CD4-positive, CD25-positive, alpha-beta regulatory T cell (primary cell): ENCODE results near the gene NUDT21. TPM values are rescaled to one million over a fixed set of nuclear protein-coding genes. Genes with fewer than 3 reads are reported as not detected.
"Not testable (repeated sequence)": the region's sequence is repeated elsewhere in the genome, so short reads cannot be mapped to it uniquely, and the experiment has no call there.

Experiments
- ATAC-seq, 2 donors: fragments of 150-1000 bp; cut with Tn5 transposase; one replicate each; pipeline ENCODE4 v1.10.0; 2021; ENCODE audit warnings: low read depth in 2 of 2, moderate number of reproducible peaks in 2 of 2, moderate library complexity in 1 of 2
- DNase-seq, 3 donors: peaks; one replicate each; pipeline versions ENCODE4 v3.0.0 to v3.0.0-alpha.2; 2012 to 2022; ENCODE audit warnings: mixed read lengths in 1 of 3
- H3K27ac ChIP-seq: one replicate; pipeline ENCODE4 v1.7.0; 2013; ENCODE audit warnings: mild to moderate bottlenecking, low read length; ENCODE audit not compliant: insufficient read depth, poor library complexity, severe bottlenecking
- H3K27me3 ChIP-seq: one replicate; pipeline ENCODE4 v1.7.0; 2013; ENCODE audit warnings: low read length; ENCODE audit not compliant: control insufficient read depth, insufficient read depth
- H3K36me3 ChIP-seq: one replicate; pipeline ENCODE4 v1.7.0; 2013; ENCODE audit warnings: mild to moderate bottlenecking, low read length, moderate library complexity; ENCODE audit not compliant: control insufficient read depth, insufficient read depth
- H3K4me1 ChIP-seq: 2 replicates; pipeline ENCODE4 v1.7.0; 2013; ENCODE audit warnings: mild to moderate bottlenecking, low read length; ENCODE audit not compliant: insufficient read depth, control insufficient read depth, poor library complexity, severe bottlenecking
- H3K4me3 ChIP-seq: one replicate; pipeline ENCODE4 v1.7.0; 2013; ENCODE audit warnings: low read depth, mild to moderate bottlenecking, low read length, moderate library complexity
- H3K9me3 ChIP-seq, 2 experiments: 1 replicate in 1 of 2; 2 replicates in 1 of 2; pipeline ENCODE4 v1.7.0; 2013; ENCODE audit warnings: low read length in 2 of 2, mild to moderate bottlenecking in 1 of 2, moderate library complexity in 1 of 2; ENCODE audit not compliant: control insufficient read depth in 2 of 2
- H3K27ac Mint-ChIP-seq, 3 donors: one replicate each; pipeline ENCODE4 v1.8.0; 2020 to 2022; ENCODE audit warnings: mild to moderate bottlenecking in 3 of 3, mixed read lengths in 3 of 3, moderate library complexity in 2 of 3
- H3K27me3 Mint-ChIP-seq: one replicate; pipeline ENCODE4 v1.8.0; 2022; ENCODE audit warnings: mild to moderate bottlenecking, mixed read lengths
- H3K36me3 Mint-ChIP-seq: one replicate; pipeline ENCODE4 v1.8.0; 2020; ENCODE audit warnings: mixed read lengths
- H3K4me1 Mint-ChIP-seq, 4 donors: one replicate each; pipeline ENCODE4 v1.8.0; 2020 to 2022; ENCODE audit warnings: mixed read lengths in 4 of 4, mild to moderate bottlenecking in 1 of 4
- H3K4me3 Mint-ChIP-seq, 4 donors: one replicate each; pipeline ENCODE4 v1.8.0; 2020 to 2022; ENCODE audit warnings: mild to moderate bottlenecking in 4 of 4, mixed read lengths in 4 of 4, moderate library complexity in 3 of 4
- H3K9me3 Mint-ChIP-seq, 7 donors: one replicate each; pipeline ENCODE4 v1.8.0; 2020 to 2022; ENCODE audit warnings: mixed read lengths in 7 of 7, mild to moderate bottlenecking in 3 of 7, moderate library complexity in 2 of 7
- polyA plus RNA-seq, 4 donors: library from polyadenylated mRNA; unstranded; fragments of 300-500 nt; fragmentation: Illumina TruSeq; gene quantifications; one replicate each; pipeline ENCODE4 v1.2.3, GENCODE V29; 2021
- total RNA-seq: library from RNA; stranded (reverse); gene quantifications from one replicate; pipeline ENCODE4 v1.2.3, GENCODE V29; 2022

The NUDT21 gene
- total RNA-seq = 111 TPM
- polyA plus RNA-seq = 100 to 1,000 TPM in 3 of 4 donors, 10 to 100 TPM in 1; 91.9 to 128 (median 104) TPM

DNA sequence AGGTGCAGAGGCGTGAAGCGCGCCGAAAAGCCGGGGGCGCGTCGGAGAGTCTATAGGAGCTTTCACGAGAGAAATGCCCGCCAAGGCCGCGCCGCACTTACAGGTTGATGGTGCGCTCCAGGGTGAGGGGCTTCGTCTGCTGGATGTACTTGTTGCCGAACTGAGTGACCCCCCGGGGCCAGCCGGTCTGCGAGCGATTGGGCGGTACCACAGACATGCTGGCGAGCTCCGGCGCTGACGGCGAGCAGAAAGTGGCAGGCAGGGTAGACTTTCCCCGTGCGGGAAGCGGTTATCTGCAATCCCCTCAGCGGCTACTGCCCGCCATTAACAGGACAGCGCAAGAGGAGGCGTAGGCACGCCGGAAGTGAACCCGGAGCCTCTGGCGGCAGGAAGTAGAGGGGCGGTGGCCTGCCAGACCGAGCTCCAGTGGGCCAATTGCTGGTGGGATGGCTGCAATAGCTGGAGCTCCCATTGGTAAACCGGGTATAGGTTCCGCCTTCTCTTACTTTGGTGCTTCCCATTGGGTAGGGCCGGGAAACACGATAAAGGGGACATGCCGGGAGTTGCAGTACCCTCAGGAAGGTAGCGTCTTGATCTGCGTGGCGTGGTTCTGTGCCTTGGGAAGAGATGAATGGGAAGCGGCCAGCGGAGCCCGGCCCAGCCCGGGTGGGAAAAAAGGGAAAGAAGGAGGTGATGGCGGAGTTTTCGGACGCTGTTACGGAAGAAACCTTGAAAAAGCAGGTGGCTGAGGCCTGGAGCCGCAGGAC, at the start of gene NUDT21, which contains the start of gene OGFOD1:
NUDT21 (minus strand) TSS at position 347 of the 767 bp plus-strand sequence; CDS start at position 217, 130 bp downstream.
OGFOD1 (plus strand) TSS at position 569 of the 767 bp plus-strand sequence; CDS start at position 628, 59 bp downstream.
- Mint-ChIP-seq H3K36me3 (peaks cover 15% of the 10 kb centered on the region), H3K4me1 (peaks cover 33 to 71% (median 56%) of the 10 kb centered on the region in 4 donors), H3K9me3 (peaks cover 0 to 2% (median 0%) of the 10 kb centered on the region in 7 donors), H3K27me3 (no peaks in the 10 kb centered on the region), H3K27ac (peak within 1 kb of the TSS; percentile 94 to 98 (median 96)), H3K4me3 (peak within 1 kb of the TSS; percentile 92 to 100 (median 96))
- Histone ChIP-seq H3K9me3 (no peaks in the 10 kb centered on the region), H3K4me1 (peaks cover 44% of the 10 kb centered on the region), H3K4me3 (peak within 1 kb of the TSS; percentile 98), H3K36me3 (peaks cover 36% of the 10 kb centered on the region), H3K27me3 (no peaks in the 10 kb centered on the region), H3K27ac (peak within 1 kb of the TSS; percentile 84)
- peak; percentile 99 for ATAC-seq
- DNase-seq = peak; percentile 91 to 98 (median 95)

DNA sequence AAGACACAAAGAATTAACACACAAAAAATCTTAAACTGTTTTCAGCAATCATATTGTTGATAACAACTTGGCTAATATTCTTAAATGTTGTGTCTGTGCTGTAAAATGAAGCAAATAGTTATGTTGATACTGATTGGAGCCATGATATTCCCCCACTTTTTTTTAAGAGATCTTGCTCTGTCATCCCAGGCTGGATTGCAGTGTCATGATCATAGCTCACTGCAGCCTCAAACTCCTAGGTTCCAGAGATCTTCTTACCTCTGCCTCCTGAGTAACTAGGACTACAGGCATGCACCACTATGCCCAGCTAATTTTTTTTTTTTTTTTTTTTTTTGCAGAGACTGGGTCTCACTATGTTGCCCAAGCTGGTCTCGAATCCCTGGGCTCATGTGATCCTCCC, 42.7 kb upstream of the NUDT21 start:
- Mint-ChIP-seq H3K27ac (no peak overlapping the region), H3K9me3 (no peaks in the 10 kb centered on the region)
- H3K27ac ChIP-seq = no peak overlapping the region

DNA sequence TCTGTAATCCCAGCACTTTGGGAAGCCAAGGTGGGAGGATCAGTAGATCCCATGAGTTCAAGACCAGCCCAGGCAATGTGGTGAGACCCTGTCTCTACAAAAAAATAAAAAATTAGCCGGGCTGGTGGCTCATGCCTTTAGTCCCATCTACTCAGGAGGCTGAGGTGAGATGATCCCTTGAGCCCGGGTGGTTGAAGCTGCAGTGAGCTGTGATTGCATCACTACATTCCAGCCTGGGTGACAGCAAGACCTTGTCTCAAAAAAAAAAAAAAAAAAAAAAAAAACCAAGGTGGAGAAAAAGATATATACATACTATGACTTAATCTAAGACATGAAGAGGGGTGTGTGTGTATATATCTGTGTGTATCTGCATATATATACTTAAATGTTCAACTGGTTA, 42.0 kb upstream of the NUDT21 start:
- H3K27me3 Mint-ChIP-seq = no peaks in the 10 kb centered on the region
- H3K4me1 Mint-ChIP-seq = peaks cover 0 to 8% (median 0%) of the 10 kb centered on the region in 4 donors
- ATAC-seq (no peak), DNase-seq (no peak)
- no peak overlapping the region for H3K4me3 Mint-ChIP-seq
- no peaks in the 10 kb centered on the region for H3K27me3 ChIP-seq
- no peak overlapping the region for H3K4me3 ChIP-seq
- H3K27ac Mint-ChIP-seq = no peak overlapping the region
- peaks cover 35% of the 10 kb centered on the region for H3K36me3 ChIP-seq
- no peak overlapping the region for H3K27ac ChIP-seq
- no peaks in the 10 kb centered on the region for H3K4me1 ChIP-seq
- H3K36me3 Mint-ChIP-seq = peaks cover 46% of the 10 kb centered on the region
- no peaks in the 10 kb centered on the region for H3K9me3 Mint-ChIP-seq
- no peaks in the 10 kb centered on the region for H3K9me3 ChIP-seq

More for the DNA sequence above, 42.7 kb upstream of the NUDT21 start:
- peaks cover 42% of the 10 kb centered on the region for H3K36me3 ChIP-seq
- H3K36me3 Mint-ChIP-seq = peaks cover 52% of the 10 kb centered on the region
- peaks cover 0 to 8% (median 0%) of the 10 kb centered on the region in 4 donors for H3K4me1 Mint-ChIP-seq
- no peaks in the 10 kb centered on the region for H3K9me3 ChIP-seq
- no peak overlapping the region for H3K4me3 Mint-ChIP-seq
- DNase-seq (no peak), ATAC-seq (no peak)
- no peaks in the 10 kb centered on the region for H3K27me3 ChIP-seq
- no peaks in the 10 kb centered on the region for H3K4me1 ChIP-seq
- H3K4me3 ChIP-seq = no peak overlapping the region
- no peaks in the 10 kb centered on the region for H3K27me3 Mint-ChIP-seq

DNA sequence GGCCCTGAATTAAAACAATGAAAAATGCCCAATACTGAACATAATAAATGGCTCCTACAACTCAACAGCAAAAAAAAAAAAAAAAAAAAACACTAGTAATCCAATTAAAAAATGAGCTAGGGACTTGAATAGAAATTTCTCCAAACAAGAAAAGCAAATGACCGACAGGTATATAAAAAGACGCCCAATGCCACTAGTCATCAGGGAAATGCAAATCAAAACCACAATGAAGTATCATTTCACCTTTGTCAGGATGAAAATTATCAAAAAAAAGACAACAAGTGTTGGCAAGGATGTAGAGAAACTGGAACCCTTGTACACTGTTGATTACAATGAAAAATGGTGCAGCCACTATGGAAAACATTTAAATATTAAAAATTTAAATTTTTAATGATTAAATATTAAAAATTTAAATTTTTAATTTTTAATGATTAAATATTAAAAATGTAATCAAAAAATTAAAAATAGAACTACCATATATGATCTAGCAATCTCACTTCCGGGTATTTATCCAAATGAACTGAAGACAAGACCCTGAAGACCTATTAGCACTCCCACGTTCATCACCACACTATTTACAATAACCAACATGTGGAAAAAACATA, 40.6 kb upstream of the NUDT21 start:
- H3K4me3 Mint-ChIP-seq = no peak overlapping the region
- no peak overlapping the region for H3K27ac Mint-ChIP-seq
- H3K9me3 Mint-ChIP-seq = no peaks in the 10 kb centered on the region
- DNase-seq (no peak), ATAC-seq (no peak)
- H3K36me3 Mint-ChIP-seq = peaks cover 34% of the 10 kb centered on the region
- Histone ChIP-seq H3K27ac (no peak overlapping the region), H3K4me1 (no peaks in the 10 kb centered on the region), H3K36me3 (peaks cover 22% of the 10 kb centered on the region), H3K27me3 (no peaks in the 10 kb centered on the region), H3K4me3 (no peak overlapping the region), H3K9me3 (no peaks in the 10 kb centered on the region)
- H3K4me1 Mint-ChIP-seq = peaks cover 0 to 5% (median 0%) of the 10 kb centered on the region in 4 donors
- H3K27me3 Mint-ChIP-seq = no peaks in the 10 kb centered on the region

DNA sequence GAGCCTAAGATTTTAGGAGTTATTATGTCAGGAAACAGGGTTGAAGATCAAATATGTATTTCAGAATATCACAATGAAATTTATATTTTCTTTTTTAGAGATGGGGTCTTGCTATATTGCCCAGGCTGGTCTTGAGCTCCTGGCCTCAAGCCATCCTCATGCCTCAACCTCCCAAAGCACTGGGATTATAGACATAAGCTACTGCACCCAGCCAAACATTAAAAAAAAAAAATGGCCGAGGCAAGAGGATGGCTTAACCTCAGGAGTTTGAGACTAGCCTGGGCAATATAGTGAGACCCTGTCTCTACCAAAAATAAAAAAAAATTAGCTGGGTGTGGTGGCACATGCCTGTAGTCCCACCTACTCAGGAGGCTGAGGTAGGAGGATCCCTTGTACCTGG, 37.7 kb upstream of the NUDT21 start:
- H3K4me1 Mint-ChIP-seq, H3K27me3 ChIP-seq, H3K27me3 Mint-ChIP-seq, ATAC-seq, H3K9me3 ChIP-seq, H3K9me3 Mint-ChIP-seq, H3K27ac Mint-ChIP-seq, H3K27ac ChIP-seq, DNase-seq, H3K4me3 ChIP-seq, H3K4me1 ChIP-seq, H3K4me3 Mint-ChIP-seq: not testable (repeated sequence)
- H3K36me3 ChIP-seq = peaks cover 19% of the 10 kb centered on the region
- H3K36me3 Mint-ChIP-seq = peaks cover 29% of the 10 kb centered on the region

DNA sequence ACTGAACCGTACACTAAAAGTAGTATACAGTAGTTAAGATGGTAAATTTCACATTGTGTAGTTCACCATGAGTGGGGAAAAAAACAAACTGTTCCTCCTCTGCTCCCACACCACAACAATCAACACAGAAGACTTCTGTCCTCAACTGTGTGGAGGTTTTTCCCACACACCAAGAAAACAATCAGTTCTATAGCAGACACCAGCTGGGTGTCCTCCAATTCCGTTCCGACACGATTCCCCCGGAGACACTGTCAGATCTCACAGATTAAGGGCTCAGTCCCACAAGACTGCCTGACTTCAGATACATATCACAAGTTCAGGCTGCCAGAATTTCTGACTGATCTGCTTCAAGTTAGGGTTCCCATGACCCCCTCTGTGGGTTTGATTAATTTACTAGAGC, 36.9 kb upstream of the NUDT21 start:
- ATAC-seq (no peak), DNase-seq (no peak)
- Histone ChIP-seq H3K27me3 (no peaks in the 10 kb centered on the region), H3K9me3 (no peaks in the 10 kb centered on the region), H3K36me3 (peaks cover 28% of the 10 kb centered on the region), H3K4me1 (no peaks in the 10 kb centered on the region), H3K27ac (no peak overlapping the region), H3K4me3 (no peak overlapping the region)
- H3K4me1 Mint-ChIP-seq = peaks cover 0 to 5% (median 0%) of the 10 kb centered on the region in 4 donors
- H3K9me3 Mint-ChIP-seq = no peaks in the 10 kb centered on the region
- peak overlapping the region in 1 of 3 donors; percentile 52 for H3K27ac Mint-ChIP-seq
- H3K27me3 Mint-ChIP-seq = no peaks in the 10 kb centered on the region
- no peak overlapping the region for H3K4me3 Mint-ChIP-seq
- peaks cover 24% of the 10 kb centered on the region for H3K36me3 Mint-ChIP-seq

DNA sequence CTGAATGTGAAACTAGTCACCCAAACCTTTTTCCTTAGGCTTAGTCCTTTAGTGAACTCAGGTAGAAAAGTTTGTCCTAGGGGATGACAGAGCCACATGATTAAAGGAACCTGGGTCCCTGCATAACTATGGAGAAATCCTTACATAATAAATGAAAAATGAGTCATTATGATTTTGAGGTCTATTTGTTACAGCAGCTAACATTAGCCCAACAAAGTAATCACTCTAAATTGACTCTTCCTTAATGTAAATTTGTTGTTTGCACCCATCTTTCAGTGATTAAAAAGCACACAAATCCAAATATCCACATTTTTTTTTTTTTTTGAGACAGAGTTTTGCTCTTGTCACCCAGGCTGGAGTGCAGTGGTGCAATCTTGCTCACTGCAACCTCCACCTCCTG, 32.3 kb upstream of the NUDT21 start:
- H3K9me3 ChIP-seq = no peaks in the 10 kb centered on the region
- no peak for ATAC-seq
- H3K9me3 Mint-ChIP-seq = no peaks in the 10 kb centered on the region
- H3K27ac Mint-ChIP-seq = no peak overlapping the region
- no peaks in the 10 kb centered on the region for H3K27me3 ChIP-seq
- no peak overlapping the region for H3K4me3 Mint-ChIP-seq
- no peaks in the 10 kb centered on the region for H3K4me1 ChIP-seq
- no peaks in the 10 kb centered on the region for H3K27me3 Mint-ChIP-seq
- peaks cover 0 to 5% (median 0%) of the 10 kb centered on the region in 4 donors for H3K4me1 Mint-ChIP-seq
- H3K27ac ChIP-seq = no peak overlapping the region
- peaks cover 34% of the 10 kb centered on the region for H3K36me3 Mint-ChIP-seq
- H3K4me3 ChIP-seq = no peak overlapping the region
- DNase-seq = no peak
- H3K36me3 ChIP-seq = peaks cover 53% of the 10 kb centered on the region
